Testis (tissue), 3 donors: ENCODE results near the gene SYNE1. TPM values are rescaled to one million over a fixed set of nuclear protein-coding genes. Genes with fewer than 3 reads are reported as not detected.

Source experiments
- DNase-seq: peaks from one replicate; pipeline ENCODE4 v3.0.0-alpha.2; 2019
- H3K27ac ChIP-seq, 2 donors: fragments of 200-600 bp; sonication (generic); one replicate each; pipeline ENCODE4 v1.5.1; 2019
- H3K27me3 ChIP-seq: fragments of 200-600 bp; sonication (generic); one replicate; pipeline ENCODE4 v1.5.1; 2019
- H3K36me3 ChIP-seq: fragments of 200-600 bp; sonication (generic); one replicate; pipeline ENCODE4 v1.5.1; 2017; ENCODE audit warnings: low read depth; ENCODE audit errors: missing control alignments
- H3K4me1 ChIP-seq: fragments of 200-600 bp; sonication (generic); one replicate; pipeline ENCODE4 v1.5.1; 2019
- H3K4me3 ChIP-seq, 2 donors: fragments of 200-600 bp; sonication (generic); one replicate each; pipeline ENCODE4 v1.5.1; 2017 to 2019
- H3K9me3 ChIP-seq: fragments of 200-600 bp; sonication (generic); one replicate; pipeline ENCODE4 v1.5.1; 2017
- POLR2A ChIP-seq: fragments of 450-650 bp; IDR thresholded peaks from one replicate; pipeline ENCODE4 v1.6.1; 2017; ENCODE audit warnings: antibody characterized with exemption, mild to moderate bottlenecking, moderate library complexity
- WGBS, 2 donors: methylation state at CpG; one replicate each; pipeline ENCODE4 v1.1.5; 2018; 5-methylcytosine and 5-hydroxymethylcytosine counted together
- intact Hi-C: fragments of 100-400 bp; cut with DNase I; formaldehyde crosslinking; loops from one replicate; pipeline ENCODE4 v1.15.1; 2023; ENCODE audit warnings: low total_unique reads
- polyA plus RNA-seq: library from polyadenylated mRNA; stranded (reverse); fragments of 350-450 nt; fragmentation: Illumina TruSeq; extraction: RNeasy Lipid Tissue Mini Kit (QIAGEN cat#74804); gene quantifications from one replicate; pipeline ENCODE4 v1.2.3, GENCODE V29; 2014; ENCODE audit warnings: low read depth, low replicate concordance; ENCODE audit not compliant: insufficient read depth
- total RNA-seq, 2 donors: library from RNA; depleted of rRNA; stranded (reverse); fragments of >200 nt; gene quantifications; one replicate each; pipeline ENCODE4 v1.2.3, GENCODE V29; 2016
- TF ChIP-seq, protein P1 (sequence below), 3 experiments: fragments of 450-650 bp in 2 of 3; fragments of 200-600 bp in 1 of 3; sonication (generic) in 1 of 3; IDR thresholded peaks; one replicate each; pipeline ENCODE4 v1.5.1; 2016 to 2019; ENCODE audit warnings: antibody characterized with exemption in 3 of 3, mild to moderate bottlenecking in 2 of 3, moderate library complexity in 1 of 3

The SYNE1 gene
- total and polyA plus RNA-seq, 3 donors from 2014 or later = 57.2 to 255 (median 228) TPM

GRCh38 chr6:152543519-152543918, 93.6 kb downstream of the SYNE1 start:
- intact Hi-C loops = no loop called here
- Histone ChIP-seq H3K9me3 (no peaks in the 10 kb centered on the region), H3K4me1 (no peaks in the 10 kb centered on the region), H3K4me3 (no peak overlapping the region), H3K36me3 (no peaks in the 10 kb centered on the region), H3K27ac (no peak overlapping the region), H3K27me3 (no peaks in the 10 kb centered on the region)
- TF ChIP-seq, protein P1, sequence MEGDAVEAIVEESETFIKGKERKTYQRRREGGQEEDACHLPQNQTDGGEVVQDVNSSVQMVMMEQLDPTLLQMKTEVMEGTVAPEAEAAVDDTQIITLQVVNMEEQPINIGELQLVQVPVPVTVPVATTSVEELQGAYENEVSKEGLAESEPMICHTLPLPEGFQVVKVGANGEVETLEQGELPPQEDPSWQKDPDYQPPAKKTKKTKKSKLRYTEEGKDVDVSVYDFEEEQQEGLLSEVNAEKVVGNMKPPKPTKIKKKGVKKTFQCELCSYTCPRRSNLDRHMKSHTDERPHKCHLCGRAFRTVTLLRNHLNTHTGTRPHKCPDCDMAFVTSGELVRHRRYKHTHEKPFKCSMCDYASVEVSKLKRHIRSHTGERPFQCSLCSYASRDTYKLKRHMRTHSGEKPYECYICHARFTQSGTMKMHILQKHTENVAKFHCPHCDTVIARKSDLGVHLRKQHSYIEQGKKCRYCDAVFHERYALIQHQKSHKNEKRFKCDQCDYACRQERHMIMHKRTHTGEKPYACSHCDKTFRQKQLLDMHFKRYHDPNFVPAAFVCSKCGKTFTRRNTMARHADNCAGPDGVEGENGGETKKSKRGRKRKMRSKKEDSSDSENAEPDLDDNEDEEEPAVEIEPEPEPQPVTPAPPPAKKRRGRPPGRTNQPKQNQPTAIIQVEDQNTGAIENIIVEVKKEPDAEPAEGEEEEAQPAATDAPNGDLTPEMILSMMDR (IDR thresholded peaks at IDR 0.05) = no peak
- TF ChIP-seq POLR2A = no peak
- 79 to 82% methylated on average over 2 of the region's 2 CpGs for WGBS, 2 donors
- DNase-seq = no peak

- H3K4me3 ChIP-seq = no peak overlapping the region
- H3K27me3 ChIP-seq = no peaks in the 10 kb centered on the region
- 81 to 90% methylated on average over 2 of the region's 2 CpGs for WGBS, 2 donors
- H3K4me1 ChIP-seq = no peaks in the 10 kb centered on the region
- no peak overlapping the region for H3K27ac ChIP-seq
- no peaks in the 10 kb centered on the region for H3K36me3 ChIP-seq
- TF ChIP-seq POLR2A = no peak
- TF ChIP-seq, protein P1 (IDR thresholded peaks at IDR 0.05) = no peak
- DNase-seq = no peak
- no peaks in the 10 kb centered on the region for H3K9me3 ChIP-seq
- intact Hi-C loops = no loop called here
Measured at GRCh38 chr6:152540381-152540780, 96.8 kb downstream of the SYNE1 start.

DNA sequence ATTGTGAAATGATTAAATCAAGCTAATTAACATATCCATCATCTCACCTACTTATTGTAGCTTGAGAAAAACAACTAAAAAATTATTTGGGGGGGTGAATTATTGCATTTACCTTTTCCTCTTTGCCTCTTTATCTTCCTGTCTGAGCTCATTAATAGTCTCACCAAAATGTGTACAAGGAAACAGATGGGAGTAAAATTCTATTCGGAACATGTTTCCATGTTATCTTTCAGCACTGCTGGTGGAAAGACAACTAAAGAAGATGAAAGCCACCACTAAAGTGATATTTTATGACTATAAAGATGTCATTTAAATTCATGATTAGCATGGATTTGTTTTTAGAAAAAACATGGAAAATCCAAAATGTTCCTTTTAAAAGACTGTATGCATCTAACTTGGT, 102.6 kb downstream of the SYNE1 start:
- no peaks in the 10 kb centered on the region for H3K4me1 ChIP-seq
- intact Hi-C loops = no loop called here
- TF ChIP-seq POLR2A = no peak
- TF ChIP-seq, protein P1 (IDR thresholded peaks at IDR 0.05) = no peak
- DNase-seq = no peak
- no peaks in the 10 kb centered on the region for H3K27me3 ChIP-seq
- no peak overlapping the region for H3K4me3 ChIP-seq
- no peaks in the 10 kb centered on the region for H3K36me3 ChIP-seq
- WGBS, 2 donors = 45 to 59% methylated on average over 1 of the region's 1 CpG
- H3K9me3 ChIP-seq = no peaks in the 10 kb centered on the region
- H3K27ac ChIP-seq = no peak overlapping the region

- H3K4me1 ChIP-seq = no peaks in the 10 kb centered on the region
- TF ChIP-seq, protein P1 (IDR thresholded peaks at IDR 0.05) = no peak
- TF ChIP-seq POLR2A = no peak
- no peaks in the 10 kb centered on the region for H3K9me3 ChIP-seq
- WGBS, 2 donors = 89 to 91% methylated on average over 3 of the region's 3 CpGs
- H3K27me3 ChIP-seq = no peaks in the 10 kb centered on the region
- no peak overlapping the region for H3K27ac ChIP-seq
- no peak overlapping the region for H3K4me3 ChIP-seq
- intact Hi-C loops = no loop called here
- DNase-seq = no peak
- H3K36me3 ChIP-seq = no peaks in the 10 kb centered on the region
Measured at GRCh38 chr6:152532556-152533422, 104.4 kb downstream of the SYNE1 start.

- Histone ChIP-seq H3K27me3 (no peaks in the 10 kb centered on the region), H3K4me3 (no peak overlapping the region), H3K4me1 (no peaks in the 10 kb centered on the region), H3K36me3 (no peaks in the 10 kb centered on the region), H3K27ac (no peak overlapping the region), H3K9me3 (no peaks in the 10 kb centered on the region)
- WGBS, 2 donors = 84 to 90% methylated on average over 3 of the region's 3 CpGs
- TF ChIP-seq POLR2A = no peak
- TF ChIP-seq, protein P1 (IDR thresholded peaks at IDR 0.05) = no peak
- intact Hi-C loops = no loop called here
- no peak for DNase-seq
Measured at GRCh38 chr6:152531659-152532058, 105.5 kb downstream of the SYNE1 start.
